GM11168 (cell line): ENCODE results near the gene MARVELD1.
"Not testable (repeated sequence)": the region's sequence is repeated elsewhere in the genome, so short reads cannot be mapped to it uniquely, and the experiment has no call there.

Source experiments
- in situ Hi-C: fragments of 300-500 bp; cut with MboI; formaldehyde crosslinking; loops from one replicate; pipeline ENCODE4 v1.12.0; 2022; ENCODE audit warnings: low sequenced_read_pairs; ENCODE audit not compliant: unreplicated experiment

The MARVELD1 gene

GRCh38 chr10:97713339-97713825, at the start of gene MARVELD1:
MARVELD1 (plus strand) TSS chr10:97713730; CDS start chr10:97713877, 147 bp downstream.
- in situ Hi-C loops = no loop called here

GRCh38 chr10:97664282-97664850, 49.2 kb upstream of the MARVELD1 start:
- in situ Hi-C loops = no loop called here

- in situ Hi-C loops = no loop called here
These were observed 46.5 kb upstream of the MARVELD1 start for GRCh38 chr10:97666992-97667391.

- in situ Hi-C loops = no loop called here
These were observed 46.1 kb upstream of the MARVELD1 start for GRCh38 chr10:97667463-97667862.

GRCh38 chr10:97669571-97669970, 44.0 kb upstream of the MARVELD1 start:
- in situ Hi-C loops = no loop called here

- in situ Hi-C loops = no loop called here
These were observed 39.6 kb upstream of the MARVELD1 start for GRCh38 chr10:97673736-97674525.

- in situ Hi-C loops = no loop called here
These were observed 38.3 kb upstream of the MARVELD1 start for GRCh38 chr10:97675222-97675621.

GRCh38 chr10:97676770-97677581, 36.6 kb upstream of the MARVELD1 start:
- in situ Hi-C loops = no loop called here

- in situ Hi-C loops = no loop called here
These were observed 33.9 kb upstream of the MARVELD1 start for GRCh38 chr10:97679594-97679993.

GRCh38 chr10:97682042-97682441, 31.5 kb upstream of the MARVELD1 start:
- in situ Hi-C loops = no loop called here

GRCh38 chr10:97683556-97684367, 29.8 kb upstream of the MARVELD1 start:
- in situ Hi-C loops = no loop called here

GRCh38 chr10:97684368-97684713, 29.2 kb upstream of the MARVELD1 start:
- in situ Hi-C loops = not testable (repeated sequence)

GRCh38 chr10:97684866-97685394, 28.6 kb upstream of the MARVELD1 start:
- in situ Hi-C loops = no loop called here

GRCh38 chr10:97685395-97685958, 28.1 kb upstream of the MARVELD1 start:
- in situ Hi-C loops = no loop called here

- in situ Hi-C loops = no loop called here
These were observed 27.1 kb upstream of the MARVELD1 start for GRCh38 chr10:97686301-97686961.

- in situ Hi-C loops = no loop called here
These were observed 26.4 kb upstream of the MARVELD1 start, which contains the start of gene AVPI1 for GRCh38 chr10:97686962-97687784. AVPI1 (minus strand) TSS chr10:97687241; CDS start chr10:97679905, 7,336 bp downstream.

- in situ Hi-C loops = no loop called here
These were observed 25.4 kb upstream of the MARVELD1 start for GRCh38 chr10:97687785-97688781.
